ENCODE data around the gene ASB4.

DNA sequence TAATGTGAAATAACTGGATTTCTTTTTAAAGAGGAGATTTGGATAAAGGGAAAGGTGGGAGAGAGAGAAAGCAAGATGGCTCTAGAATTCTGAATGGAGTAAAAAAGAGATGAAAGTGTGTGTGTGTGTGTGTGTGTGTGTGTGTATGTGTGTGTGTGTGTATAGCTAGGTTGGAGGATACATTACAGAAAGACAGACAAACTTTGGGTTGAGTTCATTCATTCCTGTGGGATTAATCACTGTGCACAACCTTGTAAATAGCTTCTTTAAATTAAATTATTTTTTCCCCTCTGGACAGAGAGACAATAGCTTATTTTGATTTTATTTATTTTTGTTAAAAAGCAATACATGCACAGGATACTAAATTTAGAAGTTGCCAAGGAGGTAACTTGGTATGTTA, 7.5 kb downstream of the ASB4 start:
- TF ChIP-seq, protein P1, sequence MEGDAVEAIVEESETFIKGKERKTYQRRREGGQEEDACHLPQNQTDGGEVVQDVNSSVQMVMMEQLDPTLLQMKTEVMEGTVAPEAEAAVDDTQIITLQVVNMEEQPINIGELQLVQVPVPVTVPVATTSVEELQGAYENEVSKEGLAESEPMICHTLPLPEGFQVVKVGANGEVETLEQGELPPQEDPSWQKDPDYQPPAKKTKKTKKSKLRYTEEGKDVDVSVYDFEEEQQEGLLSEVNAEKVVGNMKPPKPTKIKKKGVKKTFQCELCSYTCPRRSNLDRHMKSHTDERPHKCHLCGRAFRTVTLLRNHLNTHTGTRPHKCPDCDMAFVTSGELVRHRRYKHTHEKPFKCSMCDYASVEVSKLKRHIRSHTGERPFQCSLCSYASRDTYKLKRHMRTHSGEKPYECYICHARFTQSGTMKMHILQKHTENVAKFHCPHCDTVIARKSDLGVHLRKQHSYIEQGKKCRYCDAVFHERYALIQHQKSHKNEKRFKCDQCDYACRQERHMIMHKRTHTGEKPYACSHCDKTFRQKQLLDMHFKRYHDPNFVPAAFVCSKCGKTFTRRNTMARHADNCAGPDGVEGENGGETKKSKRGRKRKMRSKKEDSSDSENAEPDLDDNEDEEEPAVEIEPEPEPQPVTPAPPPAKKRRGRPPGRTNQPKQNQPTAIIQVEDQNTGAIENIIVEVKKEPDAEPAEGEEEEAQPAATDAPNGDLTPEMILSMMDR (IDR thresholded peaks at IDR 0.05), result no peak
- no peak for TF ChIP-seq POLR2A (IDR thresholded peaks at IDR 0.05)

Data from tibial nerve (tissue), 3 donors.